Stimulated activated CD8-positive, alpha-beta memory T cell treated with anti-CD3 and anti-CD28 coated beads, Interleukin-15, amount 100 ng/mL, for 24 hours (primary cell): ENCODE measurements around the gene CPA2.
"Not testable (repeated sequence)": the region's sequence is repeated elsewhere in the genome, so short reads cannot be mapped to it uniquely, and the experiment has no call there.

Source experiments
- DNase-seq: peaks from one replicate; pipeline ENCODE4 v3.0.0-alpha.2; 2020; ENCODE audit warnings: low read depth

Gene CPA2

GRCh38 chr7:130266258-130266960 lies at the start of gene CPA2:
TSS of gene CPA2 (plus strand) at chr7:130266863. CDS start at chr7:130266882, 19 bp downstream.
- DNase-seq = no peak

GRCh38 chr7:130218806-130219620 lies 47.6 kb upstream of the CPA2 start:
- no peak for DNase-seq

- no peak for DNase-seq
Observed at GRCh38 chr7:130219871-130220270, 46.8 kb upstream of the CPA2 start.

GRCh38 chr7:130221746-130222145 lies 44.9 kb upstream of the CPA2 start:
- no peak for DNase-seq

- DNase-seq = no peak
Observed at GRCh38 chr7:130223646-130224045, 43.0 kb upstream of the CPA2 start.

- no peak for DNase-seq
Observed at GRCh38 chr7:130224210-130224609, 42.5 kb upstream of the CPA2 start.

- DNase-seq = not testable (repeated sequence)
Observed at GRCh38 chr7:130224923-130225322, 41.7 kb upstream of the CPA2 start.

- DNase-seq = no peak
Observed at GRCh38 chr7:130226333-130226732, 40.3 kb upstream of the CPA2 start.

- no peak for DNase-seq
Observed at GRCh38 chr7:130227883-130228575, 38.6 kb upstream of the CPA2 start.

GRCh38 chr7:130228840-130229502 lies 37.7 kb upstream of the CPA2 start:
- DNase-seq = no peak

- DNase-seq = not testable (repeated sequence)
Observed at GRCh38 chr7:130229981-130230380, 36.7 kb upstream of the CPA2 start.

- no peak for DNase-seq
Observed at GRCh38 chr7:130231792-130232191, 34.9 kb upstream of the CPA2 start.

- no peak for DNase-seq
Observed at GRCh38 chr7:130232209-130232608, 34.5 kb upstream of the CPA2 start.

GRCh38 chr7:130234078-130234477 lies 32.6 kb upstream of the CPA2 start:
- no peak for DNase-seq

- not testable (repeated sequence) for DNase-seq
Observed at GRCh38 chr7:130236361-130236760, 30.3 kb upstream of the CPA2 start.

GRCh38 chr7:130240240-130240639 lies 26.4 kb upstream of the CPA2 start:
- no peak for DNase-seq

- DNase-seq = peak; percentile 10
Observed at GRCh38 chr7:130242198-130243014, 24.3 kb upstream of the CPA2 start.

GRCh38 chr7:130243486-130243885 lies 23.2 kb upstream of the CPA2 start:
- DNase-seq = not testable (repeated sequence)

- DNase-seq = not testable (repeated sequence)
Observed at GRCh38 chr7:130246491-130246890, 20.2 kb upstream of the CPA2 start.

GRCh38 chr7:130248842-130249241 lies 17.8 kb upstream of the CPA2 start:
- not testable (repeated sequence) for DNase-seq

- DNase-seq = not testable (repeated sequence)
Observed at GRCh38 chr7:130249626-130250025, 17.0 kb upstream of the CPA2 start.
